HG03135 (cell line): ENCODE data around the gene BRINP1.
"Not testable (repeated sequence)": the region's sequence is repeated elsewhere in the genome, so short reads cannot be mapped to it uniquely, and the experiment has no call there.

ENCODE experiments used
- ATAC-seq: cut with Tn5 transposase; IDR thresholded peaks from one replicate; pipeline ENCODE4 v1.9.1; 2021; ENCODE audit warnings: mild to moderate bottlenecking, moderate library complexity; ENCODE audit not compliant: unreplicated experiment

Gene BRINP1

GRCh38 chr9:119215651-119216050 is 153.6 kb downstream of the BRINP1 start:
- ATAC-seq = no peak

DNA sequence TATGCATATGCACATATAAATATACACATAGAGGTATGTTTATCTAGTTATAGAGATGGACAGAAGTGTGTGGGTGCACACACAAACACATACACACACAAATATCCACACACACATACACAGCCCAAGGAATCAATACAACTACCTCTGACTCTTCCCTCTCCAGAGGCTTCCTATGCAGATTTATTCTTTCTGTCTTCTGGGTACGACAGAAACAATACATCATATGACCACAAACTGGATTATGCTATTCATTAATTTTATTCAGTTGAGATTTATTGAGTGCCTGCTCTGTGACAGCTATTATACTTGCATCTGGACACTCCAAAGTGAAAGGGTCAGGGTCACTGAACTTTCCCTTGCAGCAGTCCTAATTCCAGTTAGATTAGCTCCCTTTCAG is 155.8 kb downstream of the BRINP1 start:
- no peak for ATAC-seq

DNA sequence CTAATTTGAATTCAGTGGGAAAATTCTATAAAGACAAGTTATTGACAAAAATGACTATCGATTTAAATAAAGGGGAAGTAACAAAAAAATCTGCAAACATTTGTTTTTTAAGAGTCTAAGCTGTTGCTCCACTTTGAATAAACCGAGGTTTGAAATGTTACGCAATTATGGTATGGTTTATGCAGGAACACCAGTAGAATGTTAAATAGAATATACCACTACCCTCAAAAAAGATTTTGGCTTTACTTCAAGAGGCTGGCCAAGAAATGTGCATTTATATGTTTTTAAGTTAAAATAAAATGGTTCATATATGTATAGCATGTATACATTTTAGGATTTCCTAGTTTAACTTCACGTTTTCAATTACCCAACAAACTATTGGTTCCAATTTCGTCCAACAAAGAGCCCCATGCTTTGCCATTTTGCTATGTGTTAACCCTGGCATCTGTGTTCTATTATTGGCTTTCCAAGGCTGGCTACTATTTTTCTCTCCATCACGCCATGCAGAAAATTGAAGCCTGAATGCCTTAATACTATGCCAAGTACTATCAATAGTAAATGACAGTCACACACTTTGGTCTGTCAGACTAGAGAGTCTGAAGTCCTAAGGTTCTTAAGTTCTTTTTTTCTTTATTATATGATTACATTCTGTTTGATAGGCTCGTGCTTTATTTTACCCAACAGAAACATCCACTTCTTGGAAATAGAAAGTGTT is 171.2 kb downstream of the BRINP1 start:
- ATAC-seq = no peak

- ATAC-seq = no peak
These were observed 173.7 kb downstream of the BRINP1 start for GRCh38 chr9:119195521-119195920.

DNA sequence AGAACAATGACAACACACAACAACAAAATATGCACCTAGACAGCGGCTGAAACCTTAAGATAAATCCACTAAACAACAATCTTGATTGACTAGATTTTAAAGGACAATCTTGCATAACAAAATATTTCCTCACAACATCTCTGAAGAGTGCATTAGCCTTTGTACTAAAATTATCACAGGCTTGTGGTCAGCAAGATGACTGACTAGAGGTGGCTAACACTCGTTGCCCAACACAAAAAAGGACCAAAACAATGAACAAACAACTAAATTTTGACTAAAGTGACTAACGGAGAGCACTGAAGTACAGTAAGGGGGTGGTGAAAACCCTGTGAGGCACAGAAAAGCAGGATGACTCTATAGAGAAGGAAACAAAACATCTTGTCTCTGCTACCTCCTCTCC is 183.9 kb downstream of the BRINP1 start:
- no peak for ATAC-seq

DNA sequence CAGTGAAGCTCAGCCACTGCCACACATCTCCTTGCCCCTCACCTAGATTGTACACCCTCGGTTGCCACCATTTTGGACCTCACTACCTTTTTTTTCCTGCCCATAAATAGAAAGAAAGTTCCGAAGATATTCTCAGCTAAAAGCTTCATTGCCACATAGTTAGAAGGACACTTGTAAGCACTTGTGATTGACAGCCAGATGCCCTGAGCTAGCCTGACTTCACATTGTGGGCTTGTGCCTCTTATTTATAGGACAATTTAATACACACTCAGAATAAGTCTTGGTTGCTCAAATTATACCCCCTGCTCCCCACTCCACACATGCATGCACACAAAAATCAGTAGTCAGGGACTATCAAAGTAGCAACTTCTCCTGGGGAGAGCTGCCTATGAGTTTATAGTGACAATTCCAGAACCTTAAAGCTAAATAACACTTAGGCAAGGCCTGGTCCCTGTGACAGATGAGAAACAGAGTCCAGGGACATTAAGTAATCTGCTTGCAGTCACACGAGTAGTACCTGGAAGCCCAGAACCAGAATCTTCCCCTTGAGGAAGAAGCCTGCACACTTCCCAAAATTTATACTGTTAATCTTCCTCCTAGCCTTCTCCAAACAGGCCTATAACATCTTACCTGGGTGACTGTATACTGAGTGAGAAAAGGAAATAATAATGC is 184.8 kb downstream of the BRINP1 start:
- ATAC-seq = no peak

DNA sequence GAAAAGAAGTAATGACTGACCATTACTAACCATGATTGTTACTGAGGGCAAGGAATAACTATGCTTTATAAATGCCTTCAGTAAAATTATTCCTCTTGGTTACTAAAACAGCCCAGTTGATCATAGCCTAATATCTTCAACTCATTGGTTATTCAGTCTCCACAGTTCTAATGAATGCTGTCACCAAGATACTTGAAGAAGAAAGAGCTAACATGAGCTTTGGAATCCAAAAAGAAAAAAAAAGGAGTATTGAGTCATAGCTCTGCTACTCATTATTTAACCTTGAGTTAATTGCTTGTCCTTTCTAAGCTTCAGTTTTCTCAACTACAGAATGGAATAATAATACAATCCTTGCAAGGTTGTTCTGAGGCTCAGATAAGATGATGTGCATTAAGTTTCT is 187.7 kb downstream of the BRINP1 start:
- ATAC-seq = no peak

DNA sequence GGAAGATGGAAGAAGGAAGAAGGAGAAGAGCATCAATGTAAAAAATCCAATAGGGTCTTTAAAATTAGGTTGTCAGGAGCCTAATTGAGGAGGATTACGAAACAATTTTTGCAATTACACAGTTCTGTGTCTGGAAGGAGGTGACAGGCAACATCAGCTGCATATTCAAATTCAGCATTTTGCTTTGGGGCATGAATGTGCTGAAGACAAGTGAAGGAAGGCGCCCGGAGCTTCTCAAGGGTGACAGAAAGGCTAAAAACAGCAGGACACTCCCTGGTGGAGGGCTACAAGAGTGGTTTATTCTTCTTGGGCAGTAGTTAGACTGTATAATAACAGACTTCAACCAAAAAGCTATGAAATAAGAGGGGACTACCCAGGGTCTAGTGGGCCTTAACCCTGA is 188.3 kb downstream of the BRINP1 start:
- no peak for ATAC-seq

DNA sequence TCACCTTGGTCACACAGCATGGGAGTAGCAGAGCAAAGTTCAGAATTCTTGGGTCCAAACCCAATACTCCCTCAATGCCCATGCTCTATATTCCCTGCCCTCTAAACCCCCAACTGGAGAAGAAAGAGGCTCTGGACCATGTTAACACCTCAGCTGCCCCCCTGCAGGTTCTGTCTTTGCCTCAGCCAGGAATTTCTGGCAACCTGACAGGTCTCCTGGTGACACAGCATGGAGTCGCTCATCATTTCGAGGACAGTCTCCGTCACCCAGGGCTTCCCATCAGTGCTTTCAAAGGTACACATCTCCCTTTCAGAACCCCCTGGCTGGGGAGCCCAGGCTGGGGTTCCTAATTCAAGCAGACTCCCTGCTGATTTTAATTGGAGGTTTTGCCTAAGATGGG is 189.5 kb downstream of the BRINP1 start:
- ATAC-seq = no peak

- ATAC-seq = no peak
These were observed 192.0 kb downstream of the BRINP1 start for GRCh38 chr9:119177196-119177595.

DNA sequence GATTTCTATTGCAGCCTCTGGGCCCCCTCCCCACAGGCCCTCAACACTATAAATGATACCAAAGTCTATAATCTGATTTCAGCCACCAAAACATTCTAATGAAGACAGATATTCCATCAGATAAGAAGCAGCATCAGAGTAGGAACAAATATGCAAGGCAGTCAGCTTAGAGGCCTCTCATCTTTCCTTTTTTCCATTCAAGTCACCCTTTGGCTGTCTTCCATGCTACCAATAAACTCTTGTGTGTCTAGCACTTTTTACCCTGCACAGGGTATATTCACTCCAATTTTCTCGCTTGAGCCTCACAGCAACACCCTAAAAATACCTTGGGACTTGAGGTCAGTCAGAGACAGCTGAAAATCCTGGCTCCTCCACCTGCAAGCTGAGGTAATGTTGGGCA is 193.7 kb downstream of the BRINP1 start:
- no peak for ATAC-seq

DNA sequence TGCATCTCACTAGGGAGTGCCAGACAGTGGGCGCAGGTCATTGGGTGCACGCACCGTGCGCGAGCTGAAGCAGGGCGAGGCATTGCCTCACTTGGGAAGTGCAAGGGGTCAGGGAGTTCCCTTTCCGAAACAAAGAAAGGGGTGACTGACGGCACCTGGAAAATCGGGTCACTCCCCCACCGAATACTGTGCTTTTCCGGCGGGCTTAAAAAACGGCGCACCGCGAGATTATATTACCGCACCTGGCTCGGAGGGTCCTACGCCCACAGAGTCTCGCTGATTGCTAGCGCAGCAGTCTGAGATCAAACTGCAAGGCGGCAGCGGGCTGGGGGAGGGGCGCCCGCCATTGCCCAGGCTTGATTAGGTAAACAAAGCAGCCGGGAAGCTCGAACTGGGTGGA is 200.0 kb downstream of the BRINP1 start:
- ATAC-seq = not testable (repeated sequence)

DNA sequence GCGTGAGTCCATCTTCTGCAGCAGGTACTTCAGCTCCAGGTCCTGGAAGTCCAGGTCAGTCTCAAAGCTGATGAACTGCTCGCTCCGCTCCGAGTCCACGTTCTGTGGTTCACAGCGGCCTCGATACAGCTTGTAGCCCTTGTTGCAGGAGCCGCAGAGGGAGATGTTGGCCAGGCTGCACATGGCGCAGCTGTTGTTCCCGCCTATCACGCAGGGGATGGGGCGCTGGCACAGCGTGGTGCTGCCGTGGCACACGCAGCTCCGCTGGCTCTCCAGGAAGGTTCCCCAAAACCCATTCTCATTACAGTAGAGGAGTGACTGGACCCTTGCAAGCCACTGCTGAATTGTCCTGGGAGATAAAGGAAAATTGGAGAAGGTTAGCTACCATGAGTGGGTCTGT is 201.4 kb downstream of the BRINP1 start:
- no peak for ATAC-seq

DNA sequence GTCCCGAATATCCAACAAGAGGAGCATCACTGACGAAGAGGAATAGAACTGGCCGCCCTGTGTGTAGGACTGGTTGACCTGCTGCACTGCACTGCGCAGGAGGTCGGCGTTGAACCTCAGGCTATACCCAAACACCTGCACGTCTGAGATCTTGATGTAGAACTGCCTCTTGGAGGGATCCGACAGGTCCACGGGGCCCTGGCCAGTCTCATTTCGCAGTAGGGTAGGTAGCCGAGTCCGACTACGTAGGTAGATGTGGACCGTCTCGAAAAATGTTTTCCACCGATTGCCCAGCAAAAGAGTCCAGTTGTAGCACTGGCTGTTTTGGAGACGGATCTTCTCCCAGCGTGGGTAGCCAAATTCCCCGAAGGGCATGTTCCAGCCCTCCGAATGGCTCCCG is 202.0 kb downstream of the BRINP1 start:
- no peak for ATAC-seq

DNA sequence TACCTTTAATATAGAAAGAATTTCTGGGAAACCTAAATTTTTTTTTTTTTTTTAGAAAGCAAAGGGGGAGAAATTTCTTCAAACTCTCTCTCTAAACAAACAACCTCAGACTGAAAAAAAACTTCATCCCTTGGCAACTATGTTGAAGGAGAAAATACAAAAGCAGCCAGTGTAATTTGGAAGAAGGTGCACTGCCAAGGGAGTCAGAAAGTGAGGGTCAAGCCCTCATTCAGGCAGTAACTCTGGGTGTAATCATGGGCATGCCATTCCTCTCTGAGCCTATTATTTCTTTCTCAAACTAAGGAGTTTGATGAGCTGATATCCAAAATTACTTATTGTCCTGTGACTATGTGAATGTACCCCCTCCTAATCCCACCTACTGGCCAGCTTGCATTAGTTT is 203.1 kb downstream of the BRINP1 start:
- ATAC-seq = no peak

DNA sequence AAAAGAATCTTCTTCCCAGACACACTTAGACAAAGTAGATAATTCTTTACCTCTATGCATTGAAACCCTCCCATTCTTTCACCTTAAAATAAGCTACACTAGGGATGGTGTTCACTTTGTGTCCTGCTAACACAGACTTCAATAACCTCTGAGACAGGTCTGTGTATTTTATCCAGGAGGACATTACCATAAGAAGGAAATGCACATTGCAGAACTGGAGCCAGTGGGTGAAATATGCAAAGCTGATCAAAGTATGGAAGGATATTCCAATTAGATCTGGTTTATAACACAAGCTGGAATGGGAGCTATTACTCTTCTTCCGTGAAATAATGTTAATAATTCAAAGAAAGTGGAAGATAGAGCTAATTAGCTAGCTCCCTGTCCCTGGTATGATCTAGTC is 204.1 kb downstream of the BRINP1 start:
- no peak for ATAC-seq

- ATAC-seq = no peak
These were observed 204.5 kb downstream of the BRINP1 start for GRCh38 chr9:119164716-119165115.

DNA sequence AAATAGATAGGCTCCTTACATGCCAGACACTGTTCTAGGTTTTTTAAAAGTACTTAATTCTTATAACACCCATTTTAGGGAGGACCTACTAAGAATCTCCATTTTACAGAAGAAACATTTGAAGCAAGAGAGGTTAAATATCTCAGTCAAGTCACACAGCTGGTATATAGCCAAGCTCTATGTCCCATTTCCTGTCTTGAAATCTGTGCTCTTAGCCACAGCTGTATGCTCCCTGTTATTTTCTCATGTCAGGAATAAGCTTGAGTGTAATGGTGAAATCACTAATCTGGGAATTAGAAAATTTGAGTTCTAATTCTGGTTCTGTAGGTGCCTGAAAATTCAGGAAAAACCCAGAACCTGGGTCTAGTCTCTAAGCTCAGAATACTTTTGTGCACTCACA is 208.7 kb downstream of the BRINP1 start:
- ATAC-seq = no peak

GRCh38 chr9:119159386-119159785 is 209.8 kb downstream of the BRINP1 start:
- no peak for ATAC-seq

- no peak for ATAC-seq
These were observed 212.0 kb downstream of the BRINP1 start for GRCh38 chr9:119157196-119157595.

GRCh38 chr9:119156354-119156753 is 212.9 kb downstream of the BRINP1 start:
- ATAC-seq = no peak

DNA sequence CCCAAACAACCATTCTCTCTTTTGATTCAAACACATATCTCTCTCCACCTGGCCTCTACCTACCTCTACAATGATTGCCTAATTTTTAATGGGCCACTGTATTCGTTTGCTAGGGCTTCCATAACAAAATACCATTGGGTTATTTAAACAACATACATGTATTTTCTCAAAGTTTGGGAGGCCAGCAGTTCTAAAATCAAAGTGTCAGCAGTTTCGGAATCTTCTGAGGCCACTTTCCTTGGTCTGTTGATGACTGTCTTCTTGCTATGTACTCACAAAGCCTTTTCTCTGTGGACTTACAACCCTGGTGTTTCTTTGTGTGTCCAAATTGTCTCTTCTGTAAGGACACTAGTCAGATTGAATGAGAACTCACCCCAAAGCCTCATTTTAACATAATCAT is 214.7 kb downstream of the BRINP1 start:
- no peak for ATAC-seq

- ATAC-seq = no peak
These were observed 215.8 kb downstream of the BRINP1 start for GRCh38 chr9:119153402-119153801.
